ENCODE data around the gene CECR2.
"Not testable (repeated sequence)": the region's sequence is repeated elsewhere in the genome, so short reads cannot be mapped to it uniquely, and the experiment has no call there.

- TF ChIP-seq CTCF, POLR2A (IDR thresholded peaks at IDR 0.05): not testable (repeated sequence)
Observed at GRCh38 chr22:17427528-17427927, 58.3 kb downstream of the CECR2 start.
